ENCODE measurements around the gene NEK6.

Gene NEK6

GRCh38 chr9:124257844-124258606 lies at the start of gene NEK6:
NEK6 (plus strand) TSS chr9:124257949; CDS start chr9:124301965, 44,016 bp downstream.
- DNase-seq (ENCODE audit: low read depth in 2 of 2) = no peak

DNA sequence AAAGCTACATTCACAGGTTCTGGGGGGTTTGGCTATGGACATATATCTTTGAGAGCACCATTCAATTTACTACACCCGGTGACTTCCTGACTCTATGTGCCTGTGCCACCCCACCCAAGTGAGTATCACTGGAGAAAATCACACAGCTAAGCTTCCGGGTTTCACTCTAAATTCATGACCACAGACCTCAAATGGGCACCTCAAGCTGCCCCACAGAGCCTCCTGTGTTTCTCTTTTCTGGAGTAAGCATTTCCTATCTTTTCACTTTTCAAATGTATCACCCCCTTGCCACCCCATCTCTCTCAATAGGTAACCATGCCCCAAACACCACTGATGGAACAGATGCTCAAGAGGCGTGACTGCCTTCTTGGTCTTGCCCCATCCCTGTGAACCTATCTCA lies 49.2 kb upstream of the NEK6 start:
- no peak for DNase-seq (ENCODE audit: low read depth in 2 of 2)

GRCh38 chr9:124209279-124209678 lies 48.5 kb upstream of the NEK6 start:
- DNase-seq (ENCODE audit: low read depth in 2 of 2) = no peak

DNA sequence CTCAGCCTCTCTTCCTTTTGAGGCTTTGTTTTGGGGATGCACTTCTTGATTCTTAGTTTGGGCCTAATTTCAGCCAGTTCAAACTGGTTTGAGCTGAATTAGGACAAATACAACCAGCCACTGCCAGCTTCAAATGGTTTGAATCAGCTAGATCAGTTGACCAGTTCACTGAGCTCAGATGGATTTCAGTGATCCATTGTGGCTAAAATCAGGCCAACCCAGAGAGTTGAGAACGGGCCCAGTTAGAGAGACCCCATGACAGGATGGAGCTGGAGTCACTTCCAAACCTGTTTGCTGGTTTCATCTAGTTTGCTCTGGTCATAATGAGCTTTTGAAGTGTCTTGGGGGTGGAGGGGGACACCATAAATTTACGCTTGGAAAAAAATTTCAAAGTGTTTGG lies 48.0 kb upstream of the NEK6 start:
- DNase-seq (ENCODE audit: low read depth in 2 of 2) = no peak

DNA sequence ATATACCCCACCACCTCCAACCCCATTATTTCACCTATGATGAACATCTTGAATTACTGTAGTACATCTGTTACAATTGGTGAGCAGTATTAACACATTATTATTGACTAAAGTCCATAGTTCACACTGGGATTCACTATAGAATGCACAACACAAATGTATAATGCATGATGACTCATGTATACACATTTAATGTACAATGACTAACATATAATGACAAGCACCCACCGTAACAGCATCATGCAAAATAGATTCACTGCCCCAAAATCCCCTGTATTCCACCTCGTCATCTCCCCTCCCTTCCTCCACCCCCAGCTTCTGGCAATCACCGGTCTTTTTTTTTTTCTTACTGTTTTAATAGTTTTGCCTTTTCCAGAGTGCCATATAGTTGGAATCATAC lies 47.1 kb upstream of the NEK6 start:
- no peak for DNase-seq (ENCODE audit: low read depth in 2 of 2)

DNA sequence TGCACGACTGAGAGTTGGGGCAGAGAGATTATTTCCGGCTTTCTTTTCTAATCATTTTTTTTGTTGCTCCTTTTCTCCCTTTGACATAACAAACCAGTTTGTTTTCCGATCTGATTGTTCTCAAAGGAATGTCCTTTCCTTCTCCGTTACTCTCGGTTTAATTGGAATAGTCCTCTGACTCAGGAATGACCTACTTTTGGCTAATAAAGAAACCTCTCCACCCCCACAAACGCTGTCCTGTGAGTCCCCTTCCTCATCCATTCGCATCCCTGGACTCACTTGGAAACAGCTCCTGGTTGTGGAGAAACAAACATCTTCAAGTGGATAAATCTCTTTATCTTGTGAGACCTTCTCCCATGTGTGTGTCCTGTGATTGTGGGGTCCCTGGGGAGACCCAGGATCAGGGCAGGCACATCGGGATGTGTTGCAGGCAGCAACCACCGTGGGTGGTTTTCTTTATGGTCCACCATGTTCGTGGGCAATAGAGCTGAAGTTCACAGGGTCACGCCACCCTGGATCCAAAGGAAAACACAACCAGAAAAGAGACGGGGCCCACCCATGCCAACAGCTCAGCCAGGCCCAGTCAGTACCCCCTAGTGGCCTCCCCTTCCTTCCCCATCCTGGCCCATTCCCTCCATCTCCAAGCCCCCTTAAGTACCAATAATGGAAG lies 45.2 kb upstream of the NEK6 start:
- DNase-seq (ENCODE audit: low read depth in 2 of 2) = no peak

- DNase-seq (ENCODE audit: low read depth in 2 of 2) = no peak
Measured at GRCh38 chr9:124213396-124213795, 44.4 kb upstream of the NEK6 start.

DNA sequence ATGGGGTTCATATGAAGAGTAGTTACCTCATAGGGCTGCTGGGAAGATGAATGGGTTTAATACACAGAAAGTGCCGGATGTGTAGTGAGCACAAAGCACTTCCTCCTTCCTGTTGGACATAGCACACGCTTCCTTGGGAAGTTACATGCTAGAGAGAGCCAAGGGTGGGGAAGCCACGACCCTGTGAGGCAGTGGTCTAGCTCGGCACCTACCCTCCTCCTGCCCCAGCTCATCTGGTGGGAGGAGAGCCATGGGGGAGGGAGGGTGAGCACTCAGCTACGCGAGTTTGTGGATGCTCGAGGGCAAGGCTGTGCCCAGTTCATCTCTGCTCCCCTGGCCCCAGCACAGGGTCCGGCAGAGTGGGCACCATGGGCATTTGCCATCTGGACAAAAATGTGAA lies 43.6 kb upstream of the NEK6 start:
- DNase-seq (ENCODE audit: low read depth in 2 of 2) = no peak

- no peak for DNase-seq (ENCODE audit: low read depth in 2 of 2)
Measured at GRCh38 chr9:124214596-124215367, 43.0 kb upstream of the NEK6 start.

DNA sequence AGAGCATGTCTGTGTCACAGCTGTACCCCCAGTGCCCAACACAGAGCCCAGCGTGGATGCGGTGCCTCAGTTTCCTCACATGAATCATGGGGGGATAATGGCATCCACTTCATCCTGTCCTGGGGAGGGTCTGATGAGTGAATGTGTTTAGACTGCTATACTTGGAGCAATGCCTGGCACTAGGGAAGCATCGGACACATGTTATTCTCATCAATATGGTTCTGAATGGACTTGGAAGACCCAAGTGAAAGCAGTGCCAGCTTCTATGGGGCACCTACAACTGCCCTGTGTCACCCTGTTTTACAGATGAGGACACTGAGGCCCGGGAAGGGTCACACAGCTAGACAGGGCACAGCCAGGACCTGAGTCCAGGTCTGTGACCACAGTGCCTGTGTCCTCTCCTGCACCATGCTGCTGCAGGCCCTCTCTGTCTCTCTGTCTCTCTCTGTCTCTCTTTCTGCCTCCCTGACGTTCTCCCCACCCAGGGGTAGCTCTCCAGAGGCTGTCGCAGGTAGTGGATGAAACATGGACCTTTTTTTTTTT lies 42.3 kb upstream of the NEK6 start:
- DNase-seq (ENCODE audit: low read depth in 2 of 2) = no peak

- no peak for DNase-seq (ENCODE audit: low read depth in 2 of 2)
Measured at GRCh38 chr9:124215956-124216355, 41.8 kb upstream of the NEK6 start.

GRCh38 chr9:124216474-124217176 lies 41.1 kb upstream of the NEK6 start:
- DNase-seq (ENCODE audit: low read depth in 2 of 2) = no peak

DNA sequence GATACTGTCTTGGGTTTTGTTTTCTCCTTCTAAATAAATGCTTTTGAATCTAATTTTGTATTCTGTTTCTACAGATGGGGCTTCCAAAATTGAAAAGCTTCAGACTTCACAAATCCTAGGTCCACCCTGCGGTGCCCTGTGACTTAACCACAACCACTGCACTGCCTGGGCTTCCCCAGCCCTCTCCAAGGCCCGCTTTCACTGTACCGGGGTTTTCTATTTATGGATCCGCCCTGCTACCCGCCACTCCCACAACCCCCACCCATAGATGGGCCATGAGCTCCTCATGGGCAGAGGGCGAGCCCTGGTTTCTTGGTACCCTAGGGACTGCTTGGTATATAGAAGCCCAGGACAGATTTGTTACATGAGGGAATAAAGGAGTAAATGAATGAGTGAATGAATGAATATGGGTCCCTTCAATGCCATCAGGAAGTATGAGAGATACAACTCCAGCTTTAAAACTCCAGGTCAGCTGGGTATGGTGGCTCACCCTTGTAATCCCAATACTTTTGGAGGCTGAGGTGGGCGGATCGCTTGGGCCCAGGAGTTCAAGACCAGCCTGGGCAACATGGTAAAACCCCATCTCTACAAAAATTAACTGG lies 39.8 kb upstream of the NEK6 start:
- DNase-seq (ENCODE audit: low read depth in 2 of 2) = no peak

DNA sequence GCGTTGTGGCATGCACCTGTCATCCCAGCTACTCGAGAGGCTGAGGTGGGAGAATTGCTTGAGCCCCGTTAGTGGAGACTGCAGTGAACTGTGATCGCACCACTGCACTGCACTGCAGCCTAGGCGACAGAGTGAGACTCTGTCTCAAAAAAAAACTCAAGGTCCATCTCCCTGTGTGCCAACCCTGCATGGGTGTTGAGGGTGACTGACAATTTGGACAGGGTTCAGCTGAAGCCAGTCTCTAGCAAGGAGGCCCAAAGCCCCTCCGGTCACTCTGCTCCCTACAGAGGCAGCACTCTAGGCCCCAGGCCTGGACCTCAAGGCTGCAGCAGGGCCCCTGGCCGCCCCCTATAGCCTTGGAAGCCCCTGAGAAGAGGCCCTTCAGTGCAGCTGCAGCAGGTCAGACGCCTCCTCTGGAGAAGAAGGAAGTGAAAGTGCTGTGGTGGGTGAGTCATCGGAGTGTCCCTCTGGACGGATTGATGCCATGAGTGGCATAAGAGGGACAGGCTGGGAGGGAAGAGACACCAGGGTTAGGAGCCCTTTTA lies 39.2 kb upstream of the NEK6 start:
- no peak for DNase-seq (ENCODE audit: low read depth in 2 of 2)

GRCh38 chr9:124218987-124219461 lies 38.7 kb upstream of the NEK6 start:
- DNase-seq (ENCODE audit: low read depth in 2 of 2) = no peak

DNA sequence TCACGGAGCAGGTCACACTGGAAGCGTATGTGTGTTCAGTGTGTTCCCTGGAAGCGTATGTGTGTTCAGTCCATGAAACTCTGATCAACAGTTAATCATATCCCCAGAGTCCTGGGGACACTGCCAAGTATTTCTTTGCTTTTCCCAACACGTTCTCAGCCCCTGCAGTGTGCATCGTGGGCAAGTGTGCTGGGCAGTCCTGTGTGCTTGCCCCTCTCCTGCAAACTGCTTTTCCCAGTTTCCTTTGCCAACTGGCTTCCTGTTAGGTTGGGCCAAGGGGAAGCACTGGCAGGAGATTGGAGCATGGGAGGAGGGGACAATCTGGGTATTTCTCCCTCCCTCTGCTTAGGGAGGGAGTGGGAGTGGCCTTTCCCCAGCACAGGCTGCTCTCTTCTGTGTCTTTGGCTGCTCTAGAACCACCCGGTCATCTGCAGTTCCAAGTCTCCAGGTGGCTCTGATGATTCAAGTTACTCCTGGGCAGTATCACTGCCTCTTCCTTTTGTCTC lies 36.8 kb upstream of the NEK6 start:
- DNase-seq (ENCODE audit: low read depth in 2 of 2) = no peak

GRCh38 chr9:124221676-124222075 lies 36.1 kb upstream of the NEK6 start:
- DNase-seq (ENCODE audit: low read depth in 2 of 2) = no peak

GRCh38 chr9:124222109-124222508 lies 35.6 kb upstream of the NEK6 start:
- DNase-seq (ENCODE audit: low read depth in 2 of 2) = no peak

GRCh38 chr9:124222918-124223720 lies 34.6 kb upstream of the NEK6 start:
- DNase-seq (ENCODE audit: low read depth in 2 of 2) = no peak

DNA sequence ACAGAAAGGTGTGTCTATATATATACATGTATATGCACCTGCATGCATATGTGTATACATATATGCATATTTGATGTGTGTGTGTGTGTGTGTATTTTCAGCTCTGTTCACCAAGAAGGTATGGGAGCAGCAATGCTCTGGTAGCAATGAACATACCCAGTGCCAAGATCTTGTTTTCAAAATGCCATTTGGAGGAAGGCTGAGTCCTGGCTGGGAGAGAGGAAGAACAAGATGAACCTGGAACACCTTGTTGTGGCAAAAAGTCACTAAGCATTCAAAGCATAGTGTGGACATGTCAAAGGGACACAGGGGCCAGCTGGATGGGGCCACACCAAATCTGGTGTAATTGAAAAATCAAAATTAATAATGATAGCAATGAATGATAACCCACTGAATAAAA lies 31.8 kb upstream of the NEK6 start:
- no peak for DNase-seq (ENCODE audit: low read depth in 2 of 2)
